ENCODE measurements around the gene LMF1.

- TF ChIP-seq PHF8 (IDR thresholded peaks at IDR 0.05; ENCODE audit: borderline replicate concordance, low read length): no peak
- no peak for TF ChIP-seq RAD21 (CRISPR knock-in tag; conservative IDR thresholded peaks at IDR 0.05 in 1 of 2, IDR thresholded peaks at IDR 0.05 in 1 of 2)
- no peak for TF ChIP-seq CBX2 (IDR thresholded peaks at IDR 0.05; ENCODE audit: insufficient read depth, low read length, poor library complexity, severe bottlenecking)
- no peak for TF ChIP-seq TAF15 (IDR thresholded peaks at IDR 0.05; ENCODE audit: low read depth, low read length)
- TF ChIP-seq SP2 (IDR thresholded peaks at IDR 0.05; ENCODE audit: extremely low read depth, low read depth, low read length, poor library complexity, severe bottlenecking): no peak
- TF ChIP-seq NCOR1 (IDR thresholded peaks at IDR 0.05): no peak
- TF ChIP-seq POLR2A (conservative IDR thresholded peaks at IDR 0.05): no peak
- no peak for TF ChIP-seq ETV5 (CRISPR knock-in tag; IDR thresholded peaks at IDR 0.05; ENCODE audit: low read depth)
- TF ChIP-seq HDAC1 (IDR thresholded peaks at IDR 0.05): no peak
- TF ChIP-seq, protein P1, sequence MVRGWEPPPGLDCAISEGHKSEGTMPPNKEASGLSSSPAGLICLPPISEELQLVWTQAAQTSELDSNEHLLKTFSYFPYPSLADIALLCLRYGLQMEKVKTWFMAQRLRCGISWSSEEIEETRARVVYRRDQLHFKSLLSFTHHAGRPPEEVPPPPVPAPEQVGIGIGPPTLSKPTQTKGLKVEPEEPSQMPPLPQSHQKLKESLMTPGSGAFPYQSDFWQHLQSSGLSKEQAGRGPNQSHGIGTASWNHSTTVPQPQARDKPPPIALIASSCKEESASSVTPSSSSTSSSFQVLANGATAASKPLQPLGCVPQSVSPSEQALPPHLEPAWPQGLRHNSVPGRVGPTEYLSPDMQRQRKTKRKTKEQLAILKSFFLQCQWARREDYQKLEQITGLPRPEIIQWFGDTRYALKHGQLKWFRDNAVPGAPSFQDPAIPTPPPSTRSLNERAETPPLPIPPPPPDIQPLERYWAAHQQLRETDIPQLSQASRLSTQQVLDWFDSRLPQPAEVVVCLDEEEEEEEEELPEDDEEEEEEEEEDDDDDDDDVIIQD (CRISPR knock-in tag; IDR thresholded peaks at IDR 0.05): no peak
Measured at GRCh38 chr16:887846-888245, 82.9 kb downstream of the LMF1 start.

Measured in K562 (cell line).